ENCODE measurements around the gene CLRN2. TPM values are rescaled to one million over a fixed set of nuclear protein-coding genes. Genes with fewer than 3 reads are reported as not detected.

CLRN2 gene
- total RNA-seq, 1 experiment from 2014 or later, result not detected

DNA sequence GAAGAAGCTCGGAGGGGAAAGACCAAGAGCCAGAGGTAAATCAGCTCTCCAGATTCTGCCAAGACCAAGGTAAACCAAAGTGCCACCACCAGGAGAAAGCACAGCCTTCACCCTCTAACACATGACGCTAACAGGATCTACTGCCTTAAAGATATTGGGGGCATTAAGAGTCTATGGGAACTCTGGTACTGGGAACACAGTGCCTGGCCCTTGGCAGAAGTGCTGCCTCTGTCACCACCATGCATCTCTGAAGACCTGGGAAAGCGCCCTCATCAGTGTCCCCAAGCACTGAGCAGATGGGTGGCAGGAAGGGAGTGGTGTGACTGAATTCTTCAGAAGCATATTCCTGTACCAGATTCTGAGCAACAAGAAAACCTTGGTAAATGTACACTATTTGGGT is 4.4 kb upstream of the CLRN2 start:
- no peaks in the 10 kb centered on the region for H3K27me3 ChIP-seq (replicated peaks; ENCODE audit: control insufficient read depth, insufficient read depth, low read length)
- Mint-ChIP-seq H3K4me3 (ENCODE audit: unreplicated experiment) (peak overlapping the region; percentile 83), H3K4me1 (ENCODE audit: low read depth, unreplicated experiment) (no peaks in the 10 kb centered on the region), H3K9me3 (ENCODE audit: unreplicated experiment) (no peaks in the 10 kb centered on the region), H3K36me3 (ENCODE audit: insufficient read depth, unreplicated experiment) (peaks cover 12% of the 10 kb centered on the region), H3K27me3 (ENCODE audit: insufficient read depth, unreplicated experiment) (no peaks in the 10 kb centered on the region), H3K27ac (ENCODE audit: unreplicated experiment) (peak overlapping the region; percentile 79)
- DNase-seq, result no peak
- ChIA-PET CTCF (interaction anchor here (1.5 kb wide), 1 partner anchor 39 kb away, joined by 8 read pairs; no protein-coding TSS in a partner anchor), POLR2A (interaction anchor here (0.6 kb wide), 1 partner anchor 19 kb away, joined by 3 read pairs; no protein-coding TSS in a partner anchor)
- intact Hi-C loops (cut with micrococcal nuclease; ENCODE audit: unreplicated experiment), result no loop called here
- peak overlapping the region; percentile 68; the same call in 1 of the 2 replicates for H3K4me3 ChIP-seq (ENCODE audit: low read depth, low read length)
- H3K4me1 ChIP-seq, result peaks cover 8% of the 10 kb centered on the region
- BruUV-seq (replicated peaks), result no TSS peak
- no peaks in the 10 kb centered on the region; the same call in 1 of the 2 replicates for H3K36me3 ChIP-seq (ENCODE audit: control insufficient read depth, insufficient read depth, low read length)
- no peaks in the 10 kb centered on the region for H3K9me3 ChIP-seq
- TF ChIP-seq, protein P1, sequence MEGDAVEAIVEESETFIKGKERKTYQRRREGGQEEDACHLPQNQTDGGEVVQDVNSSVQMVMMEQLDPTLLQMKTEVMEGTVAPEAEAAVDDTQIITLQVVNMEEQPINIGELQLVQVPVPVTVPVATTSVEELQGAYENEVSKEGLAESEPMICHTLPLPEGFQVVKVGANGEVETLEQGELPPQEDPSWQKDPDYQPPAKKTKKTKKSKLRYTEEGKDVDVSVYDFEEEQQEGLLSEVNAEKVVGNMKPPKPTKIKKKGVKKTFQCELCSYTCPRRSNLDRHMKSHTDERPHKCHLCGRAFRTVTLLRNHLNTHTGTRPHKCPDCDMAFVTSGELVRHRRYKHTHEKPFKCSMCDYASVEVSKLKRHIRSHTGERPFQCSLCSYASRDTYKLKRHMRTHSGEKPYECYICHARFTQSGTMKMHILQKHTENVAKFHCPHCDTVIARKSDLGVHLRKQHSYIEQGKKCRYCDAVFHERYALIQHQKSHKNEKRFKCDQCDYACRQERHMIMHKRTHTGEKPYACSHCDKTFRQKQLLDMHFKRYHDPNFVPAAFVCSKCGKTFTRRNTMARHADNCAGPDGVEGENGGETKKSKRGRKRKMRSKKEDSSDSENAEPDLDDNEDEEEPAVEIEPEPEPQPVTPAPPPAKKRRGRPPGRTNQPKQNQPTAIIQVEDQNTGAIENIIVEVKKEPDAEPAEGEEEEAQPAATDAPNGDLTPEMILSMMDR (IDR thresholded peaks at IDR 0.05; ENCODE audit: insufficient read depth in 1 of 2, low read depth in 1 of 2, low read length in 1 of 2, severe bottlenecking in 1 of 2, unreplicated experiment in 1 of 2), result no peak

DNA sequence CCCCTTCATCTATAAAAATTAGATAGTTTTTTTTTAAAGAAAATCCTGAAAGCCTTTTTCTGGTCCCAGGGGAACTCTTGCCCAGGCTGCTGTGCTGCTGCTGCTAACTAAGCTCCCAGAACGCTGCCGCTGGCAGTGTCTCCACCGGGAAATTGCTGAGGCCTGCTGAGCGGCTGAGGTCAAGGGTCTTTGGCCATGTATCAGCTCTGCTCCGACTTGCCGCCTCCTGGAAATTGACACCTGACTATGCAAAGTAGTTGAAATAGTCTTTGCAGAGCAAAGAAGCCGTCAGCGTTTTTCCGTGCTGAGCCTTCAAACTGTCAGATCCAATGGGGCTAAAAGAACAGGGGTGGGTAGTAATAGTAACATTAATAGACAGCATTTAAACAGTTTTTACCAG is 3.9 kb upstream of the CLRN2 start:
- peaks cover 8% of the 10 kb centered on the region for H3K4me1 ChIP-seq
- no TSS peak for BruUV-seq (replicated peaks)
- peak; percentile 42 to 63 for DNase-seq
- CTCF ChIA-PET, result interaction anchor here (1.5 kb wide), 1 partner anchor 39 kb away, joined by 8 read pairs; no protein-coding TSS in a partner anchor
- POLR2A ChIA-PET, result interaction anchor here (0.6 kb wide), 1 partner anchor 19 kb away, joined by 3 read pairs; no protein-coding TSS in a partner anchor
- no peaks in the 10 kb centered on the region; the same call in 1 of the 2 replicates for H3K36me3 ChIP-seq (ENCODE audit: control insufficient read depth, insufficient read depth, low read length)
- H3K27me3 ChIP-seq (replicated peaks; ENCODE audit: control insufficient read depth, insufficient read depth, low read length), result no peaks in the 10 kb centered on the region
- no peaks in the 10 kb centered on the region for H3K9me3 Mint-ChIP-seq (ENCODE audit: unreplicated experiment)
- no peaks in the 10 kb centered on the region for H3K4me1 Mint-ChIP-seq (ENCODE audit: low read depth, unreplicated experiment)
- H3K4me3 ChIP-seq (ENCODE audit: low read depth, low read length), result peak overlapping the region; percentile 68
- H3K4me3 Mint-ChIP-seq (ENCODE audit: unreplicated experiment), result peak overlapping the region; percentile 83
- H3K36me3 Mint-ChIP-seq (ENCODE audit: insufficient read depth, unreplicated experiment), result peaks cover 12% of the 10 kb centered on the region
- no peaks in the 10 kb centered on the region for H3K9me3 ChIP-seq
- TF ChIP-seq, protein P1 (IDR thresholded peaks at IDR 0.05; ENCODE audit: insufficient read depth in 1 of 2, low read depth in 1 of 2, low read length in 1 of 2, severe bottlenecking in 1 of 2, unreplicated experiment in 1 of 2), result no peak
- no peaks in the 10 kb centered on the region for H3K27me3 Mint-ChIP-seq (ENCODE audit: insufficient read depth, unreplicated experiment)
- intact Hi-C loops (cut with micrococcal nuclease; ENCODE audit: unreplicated experiment), result no loop called here
- peak overlapping the region; percentile 79 for H3K27ac Mint-ChIP-seq (ENCODE audit: unreplicated experiment)

DNA sequence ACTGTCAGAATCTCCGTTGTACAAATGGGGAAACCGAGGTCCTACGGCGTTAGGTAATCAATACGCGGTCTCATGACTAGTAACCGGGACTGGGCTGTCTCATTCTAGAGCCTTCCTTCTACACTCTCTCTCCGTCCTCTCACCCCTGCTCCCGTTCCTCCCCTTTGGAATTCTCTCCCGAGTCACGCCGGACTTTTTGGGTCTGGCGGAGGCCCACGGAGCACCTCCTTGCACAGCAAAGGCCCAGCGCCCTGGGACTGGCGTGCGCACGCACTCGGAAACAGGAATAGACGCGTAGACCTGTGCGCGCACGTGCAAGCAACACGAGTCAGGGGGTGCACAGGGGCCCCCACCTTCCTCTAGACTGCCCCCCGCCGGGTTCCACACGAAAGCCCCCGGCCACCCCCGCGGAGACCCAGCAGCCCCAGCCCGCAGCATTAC is 3.4 kb upstream of the CLRN2 start:
- BruUV-seq (replicated peaks), result TSS peak; percentile 47
- H3K4me3 ChIP-seq (ENCODE audit: low read depth, low read length), result peak overlapping the region; percentile 68
- Mint-ChIP-seq H3K27ac (ENCODE audit: unreplicated experiment) (peak overlapping the region; percentile 79), H3K27me3 (ENCODE audit: insufficient read depth, unreplicated experiment) (no peaks in the 10 kb centered on the region), H3K36me3 (ENCODE audit: insufficient read depth, unreplicated experiment) (peaks cover 12% of the 10 kb centered on the region), H3K4me1 (ENCODE audit: low read depth, unreplicated experiment) (no peaks in the 10 kb centered on the region), H3K4me3 (ENCODE audit: unreplicated experiment) (peak overlapping the region; percentile 83), H3K9me3 (ENCODE audit: unreplicated experiment) (no peaks in the 10 kb centered on the region)
- TF ChIP-seq, protein P1 (IDR thresholded peaks at IDR 0.05; ENCODE audit: insufficient read depth in 1 of 2, low read depth in 1 of 2, low read length in 1 of 2, severe bottlenecking in 1 of 2, unreplicated experiment in 1 of 2), result no peak
- intact Hi-C loops (cut with micrococcal nuclease; ENCODE audit: unreplicated experiment), result no loop called here
- peak; percentile 52 to 55 for DNase-seq
- ChIA-PET CTCF (interaction anchor here (1.4 to 1.5 kb wide), 2 partner anchors 17 to 40 kb away, joined by 5 to 8 read pairs; no protein-coding TSS in a partner anchor), POLR2A (no interaction called here)
- peaks cover 8% of the 10 kb centered on the region for H3K4me1 ChIP-seq
- no peaks in the 10 kb centered on the region for H3K27me3 ChIP-seq (replicated peaks; ENCODE audit: control insufficient read depth, insufficient read depth, low read length)
- no peaks in the 10 kb centered on the region for H3K9me3 ChIP-seq
- no peaks in the 10 kb centered on the region; the same call in 1 of the 2 replicates for H3K36me3 ChIP-seq (ENCODE audit: control insufficient read depth, insufficient read depth, low read length)

Data from Caco-2 (cell line).